Spleen (tissue), 11 donors: ENCODE data around the gene METTL23. TPM values are rescaled to one million over a fixed set of nuclear protein-coding genes. Genes with fewer than 3 reads are reported as not detected.
A peak's percentile ranks its signal among the peaks of the same experiment; 100 is the strongest.

Experiments
- DNase-seq: peaks from one replicate; pipeline ENCODE4 v3.0.0-alpha.2; 2020
- H3K27ac ChIP-seq, 8 donors: fragments of 200-600 bp; sonication (generic) in 7 of 8; 1 replicate in 4 of 8; 2 replicates in 4 of 8; pipeline versions ENCODE4 v1.5.0 to v1.8.0; 2016 to 2021; ENCODE audit warnings: inconsistent platforms in 4 of 8, mild to moderate bottlenecking in 4 of 8, moderate library complexity in 1 of 8
- H3K27me3 ChIP-seq, 7 donors: fragments of 200-600 bp; sonication (generic) in 6 of 7; replicated peaks in 1 of 7; 1 replicate in 4 of 7; 2 replicates in 3 of 7; pipeline versions ENCODE4 v1.5.0 to v1.8.0; 2016 to 2021; ENCODE audit warnings: inconsistent platforms in 3 of 7, mild to moderate bottlenecking in 1 of 7
- H3K36me3 ChIP-seq, 6 donors: fragments of 200-600 bp; sonication (generic) in 5 of 6; 1 replicate in 4 of 6; 2 replicates in 2 of 6; pipeline versions ENCODE4 v1.5.0 to v1.8.0; 2016 to 2021; ENCODE audit warnings: inconsistent platforms in 2 of 6
- H3K4me1 ChIP-seq, 6 donors: fragments of 200-600 bp; sonication (generic) in 5 of 6; 1 replicate in 3 of 6; 2 replicates in 3 of 6; pipeline versions ENCODE4 v1.5.0 to v1.8.0; 2016 to 2021; ENCODE audit warnings: inconsistent platforms in 3 of 6
- H3K4me3 ChIP-seq, 8 donors: fragments of 200-600 bp; sonication (generic) in 7 of 8; 1 replicate in 4 of 8; 2 replicates in 4 of 8; pipeline versions ENCODE4 v1.5.0 to v1.8.0; 2016 to 2021; ENCODE audit warnings: inconsistent platforms in 4 of 8, mild to moderate bottlenecking in 4 of 8, moderate library complexity in 2 of 8
- H3K9me3 ChIP-seq, 8 donors: fragments of 200-600 bp; sonication (generic) in 7 of 8; 1 replicate in 4 of 8; 2 replicates in 4 of 8; pipeline versions ENCODE4 v1.5.0 to v1.8.0; 2016 to 2021; ENCODE audit warnings: inconsistent platforms in 4 of 8
- CTCF ChIP-seq, 11 experiments: fragments of 200-600 bp in 7 of 11; fragments of 450-650 bp in 4 of 11; sonication (generic) in 4 of 11; IDR thresholded peaks in 8 of 11; conservative IDR thresholded peaks in 3 of 11; 1 replicate in 7 of 11; 2 replicates in 4 of 11; pipeline versions ENCODE4 v1.4.0 to v1.8.0; 2016 to 2021; ENCODE audit warnings: antibody characterized with exemption in 11 of 11, inconsistent platforms in 4 of 11, mild to moderate bottlenecking in 1 of 11
- POLR2A ChIP-seq, 3 donors: fragments of 450-650 bp; IDR thresholded peaks; one replicate each; pipeline ENCODE4 v1.5.1; 2017; ENCODE audit warnings: antibody characterized with exemption in 3 of 3, mild to moderate bottlenecking in 1 of 3
- POLR2AphosphoS5 ChIP-seq, 3 donors: sonication (generic); formaldehyde crosslinking; IDR thresholded peaks; one replicate each; pipeline ENCODE4 v1.5.1; 2017; ENCODE audit warnings: antibody characterized with exemption in 3 of 3
- WGBS, 5 donors: extraction: QIAGEN DNeasy Blood & Tissue Kit in 3 of 5; methylation state at CpG; one replicate each; pipeline versions ENCODE4 v1.1.5 to v1.1.7; 2013 to 2018; 5-methylcytosine and 5-hydroxymethylcytosine counted together
- intact Hi-C: fragments of 100-400 bp; cut with DNase I; formaldehyde crosslinking; loops from one replicate; pipeline ENCODE4 v1.15.0; 2023; ENCODE audit warnings: low total_unique reads
- polyA plus RNA-seq, 3 donors: library from polyadenylated mRNA; stranded (reverse); fragments of 200-250 nt; gene quantifications; one replicate each; pipeline ENCODE4 v1.2.1, GENCODE V29; 2013
- total RNA-seq, 7 donors: library from RNA; depleted of rRNA in 3 of 7; stranded (reverse); fragments of >200 nt in 3 of 7; fragmentation: NEBNext Ultra II Directional in 4 of 7; extraction: Animal tissue kit (Norgen Biotek cat#: 25700) in 4 of 7; gene quantifications; one replicate each; pipeline versions ENCODE4 v1.1.0 to v1.2.1, GENCODE V29; 2016 to 2021
- donor health status: healthy with polysubstance abuse.
- donor health status: DM: no; HTN: no; CAD: no; lungs with moderate emphysema.
- donor health status: DM: no; HTN: no; CAD: no.
- donor health status: Bipolar disorder and iron deficiency.
- donor health status: healthy.
- donor health status: DM: no; HTN: no; CAD: no.
- donor health status: DM: yes; HTN: yes; CAD: no.

The METTL23 gene
- total and polyA plus RNA-seq, 10 donors = 35.8 to 72.7 (median 49.5) TPM

DNA sequence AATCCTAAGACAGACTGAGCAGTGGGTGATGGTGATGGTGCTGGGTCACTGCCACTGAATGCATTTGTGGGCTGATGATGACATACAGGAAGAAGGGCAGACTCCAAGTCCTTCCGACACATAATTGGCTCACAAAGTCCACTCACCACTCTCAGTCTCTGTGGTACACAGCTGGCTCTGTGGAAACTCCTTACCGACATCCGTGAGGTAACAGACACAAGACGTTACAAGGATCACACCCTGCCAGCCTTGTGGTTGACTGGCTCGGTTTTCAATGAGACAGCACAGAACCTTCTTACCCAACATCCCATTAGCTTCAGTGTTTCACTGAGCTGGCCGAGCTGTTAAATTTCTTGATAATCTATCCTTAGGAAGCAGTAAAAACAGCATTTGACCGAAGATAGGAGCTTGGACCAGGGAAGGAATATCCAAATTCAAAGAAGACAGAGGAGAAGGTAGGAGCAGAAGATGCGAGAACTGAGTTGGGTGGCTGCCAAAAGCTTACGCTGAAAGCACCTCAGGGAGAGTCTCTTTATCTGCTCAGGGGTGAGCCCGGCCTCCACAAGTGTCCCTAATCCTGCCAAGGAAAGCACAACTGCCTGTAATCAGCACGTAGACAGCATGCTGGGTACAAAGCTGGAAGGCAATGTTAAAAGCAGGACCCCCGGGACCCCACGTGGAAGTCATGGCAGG lies 10.3 kb upstream of the METTL23 start:
- TF ChIP-seq POLR2AphosphoS5 (IDR thresholded peaks at IDR 0.05) (peak in 1 of 3 donors; percentile 86), POLR2A (IDR thresholded peaks at IDR 0.05) (no peak)
- peak; percentile 82 for DNase-seq
- 38 to 74% (median 58%) methylated on average over 13 of the region's 13 CpGs for WGBS, 5 donors
- Histone ChIP-seq H3K4me3 (peak overlapping the region in 1 of 8 donors; percentile 56), H3K27me3 (no peaks in the 10 kb centered on the region), H3K4me1 (peaks cover 14 to 86% (median 42%) of the 10 kb centered on the region in 6 donors), H3K9me3 (no peaks in the 10 kb centered on the region), H3K36me3 (peaks cover 5 to 88% (median 65%) of the 10 kb centered on the region in 6 donors), H3K27ac (peak overlapping the region in 7 of 8 donors; percentile 72 to 92 (median 87))
- intact Hi-C loops = no loop called here

GRCh38 chr17:76716839-76717215 lies 9.8 kb upstream of the METTL23 start:
- peaks cover 5 to 94% (median 70%) of the 10 kb centered on the region in 6 donors for H3K36me3 ChIP-seq
- 49 to 83% (median 68%) methylated on average over 6 of the region's 6 CpGs for WGBS, 5 donors
- H3K9me3 ChIP-seq = no peaks in the 10 kb centered on the region
- peak; percentile 24 for DNase-seq
- intact Hi-C loops = no loop called here
- peak overlapping the region in 1 of 8 donors; percentile 56 for H3K4me3 ChIP-seq
- no peak for TF ChIP-seq POLR2AphosphoS5 (IDR thresholded peaks at IDR 0.05)
- no peak for TF ChIP-seq POLR2A (IDR thresholded peaks at IDR 0.05)
- no peak for TF ChIP-seq CTCF (IDR thresholded peaks at IDR 0.05 in 8 of 11, conservative IDR thresholded peaks at IDR 0.05 in 3 of 11)
- H3K4me1 ChIP-seq = peaks cover 13 to 84% (median 38%) of the 10 kb centered on the region in 6 donors
- peak overlapping the region in 7 of 8 donors; percentile 72 to 92 (median 87) for H3K27ac ChIP-seq
- H3K27me3 ChIP-seq = no peaks in the 10 kb centered on the region

DNA sequence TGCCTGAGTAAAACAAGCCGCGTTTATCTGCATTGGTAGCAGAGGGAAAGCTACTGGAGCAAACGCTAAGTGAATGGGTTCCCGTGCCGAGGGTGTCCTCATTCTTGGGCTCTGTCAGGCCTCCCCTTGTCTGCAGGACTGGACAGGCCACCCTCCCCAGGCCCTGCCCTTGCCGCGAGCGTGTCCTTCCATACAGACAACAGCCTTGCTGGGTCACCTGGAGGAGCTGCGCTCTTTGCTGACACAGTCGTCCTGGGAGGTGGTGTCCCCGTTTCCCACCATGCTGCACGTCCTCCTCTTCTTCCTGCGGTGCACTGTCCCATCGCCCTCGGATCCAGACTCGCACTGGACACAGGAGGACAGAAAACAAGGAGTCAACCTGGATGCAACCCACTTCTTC lies 8.1 kb upstream of the METTL23 start:
- H3K4me3 ChIP-seq = no peak overlapping the region
- 90 to 98% (median 93%) methylated on average over 14 to 16 of the region's 16 CpGs for WGBS, 5 donors
- H3K9me3 ChIP-seq = no peaks in the 10 kb centered on the region
- intact Hi-C loops = no loop called here
- TF ChIP-seq CTCF (IDR thresholded peaks at IDR 0.05 in 8 of 11, conservative IDR thresholded peaks at IDR 0.05 in 3 of 11) (no peak), POLR2A (IDR thresholded peaks at IDR 0.05) (no peak), POLR2AphosphoS5 (IDR thresholded peaks at IDR 0.05) (peak in 1 of 3 donors; percentile 54)
- peaks cover 5 to 97% (median 82%) of the 10 kb centered on the region in 6 donors for H3K36me3 ChIP-seq
- peak overlapping the region in 1 of 8 donors; percentile 89 for H3K27ac ChIP-seq
- no peaks in the 10 kb centered on the region for H3K27me3 ChIP-seq
- peak; percentile 68 for DNase-seq
- peaks cover 13 to 85% (median 44%) of the 10 kb centered on the region in 6 donors for H3K4me1 ChIP-seq

GRCh38 chr17:76720211-76720610 lies 6.4 kb upstream of the METTL23 start:
- no peak overlapping the region for H3K27ac ChIP-seq
- 91 to 97% (median 94%) methylated on average over 9 of the region's 9 CpGs for WGBS, 5 donors

More at GRCh38 chr17:76720211-76720610, 6.4 kb upstream of the METTL23 start:
- H3K9me3 ChIP-seq = no peaks in the 10 kb centered on the region
- H3K4me3 ChIP-seq = no peak overlapping the region
- TF ChIP-seq CTCF (IDR thresholded peaks at IDR 0.05 in 8 of 11, conservative IDR thresholded peaks at IDR 0.05 in 3 of 11) (no peak), POLR2A (IDR thresholded peaks at IDR 0.05) (no peak), POLR2AphosphoS5 (IDR thresholded peaks at IDR 0.05) (no peak)
- no peaks in the 10 kb centered on the region for H3K27me3 ChIP-seq
- H3K36me3 ChIP-seq = peaks cover 5 to 100% (median 92%) of the 10 kb centered on the region in 6 donors
- H3K4me1 ChIP-seq = peaks cover 20 to 86% (median 51%) of the 10 kb centered on the region in 6 donors
- DNase-seq = peak; percentile 15
- intact Hi-C loops = no loop called here
